OCI-M1 (cell line): Measurements from ENCODE around the gene METTL2A.
"Not testable (repeated sequence)": the region's sequence is repeated elsewhere in the genome, so short reads cannot be mapped to it uniquely, and the experiment has no call there.

Experiments used
- DNase-seq: peaks from one replicate; lab custom pipeline; 2025; lab: John Stamatoyannopoulos, UW

The METTL2A gene, protein sequence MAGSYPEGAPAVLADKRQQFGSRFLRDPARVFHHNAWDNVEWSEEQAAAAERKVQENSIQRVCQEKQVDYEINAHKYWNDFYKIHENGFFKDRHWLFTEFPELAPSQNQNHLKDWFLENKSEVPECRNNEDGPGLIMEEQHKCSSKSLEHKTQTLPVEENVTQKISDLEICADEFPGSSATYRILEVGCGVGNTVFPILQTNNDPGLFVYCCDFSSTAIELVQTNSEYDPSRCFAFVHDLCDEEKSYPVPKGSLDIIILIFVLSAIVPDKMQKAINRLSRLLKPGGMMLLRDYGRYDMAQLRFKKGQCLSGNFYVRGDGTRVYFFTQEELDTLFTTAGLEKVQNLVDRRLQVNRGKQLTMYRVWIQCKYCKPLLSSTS

DNA sequence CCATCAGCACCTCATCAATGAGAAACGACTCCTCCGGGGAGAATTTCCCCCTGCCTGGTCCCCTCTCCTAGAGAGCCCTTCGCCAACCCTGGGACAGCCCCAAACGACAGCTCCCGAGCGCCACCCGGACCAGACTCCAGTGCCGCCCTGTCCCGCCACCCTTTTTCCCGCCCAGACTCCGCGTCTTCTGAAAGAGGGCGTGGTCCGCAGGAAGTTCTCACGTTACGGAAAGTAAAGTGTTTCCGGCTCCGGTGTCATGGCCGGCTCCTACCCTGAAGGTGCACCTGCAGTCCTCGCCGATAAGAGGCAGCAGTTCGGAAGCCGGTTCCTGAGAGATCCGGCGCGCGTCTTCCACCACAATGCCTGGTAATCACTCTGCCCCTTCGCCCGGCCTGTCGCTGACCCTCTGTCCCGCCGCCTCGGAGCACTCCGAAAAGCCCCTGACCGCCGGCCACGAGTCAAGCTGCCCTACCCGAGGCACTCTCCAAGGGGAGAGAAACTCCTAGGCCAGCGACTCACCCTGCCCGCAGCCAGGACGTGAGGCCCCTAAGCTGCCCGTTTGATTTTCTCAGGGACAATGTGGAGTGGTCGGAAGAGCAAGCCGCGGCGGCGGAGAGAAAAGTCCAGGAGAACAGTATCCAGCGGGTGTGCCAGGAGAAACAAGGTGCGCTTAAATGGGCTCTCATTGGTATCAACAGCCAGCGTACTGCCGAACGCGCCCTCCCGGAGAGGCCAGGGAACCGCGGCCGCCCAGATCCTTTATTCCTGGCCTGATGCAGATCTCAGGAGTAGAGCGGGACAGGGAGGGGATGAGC is at the start of gene METTL2A:
METTL2A (plus strand) TSS at position 251 of the 815 bp plus-strand sequence; CDS start at position 257, 6 bp downstream.
- peak; percentile 96 for DNase-seq

DNA sequence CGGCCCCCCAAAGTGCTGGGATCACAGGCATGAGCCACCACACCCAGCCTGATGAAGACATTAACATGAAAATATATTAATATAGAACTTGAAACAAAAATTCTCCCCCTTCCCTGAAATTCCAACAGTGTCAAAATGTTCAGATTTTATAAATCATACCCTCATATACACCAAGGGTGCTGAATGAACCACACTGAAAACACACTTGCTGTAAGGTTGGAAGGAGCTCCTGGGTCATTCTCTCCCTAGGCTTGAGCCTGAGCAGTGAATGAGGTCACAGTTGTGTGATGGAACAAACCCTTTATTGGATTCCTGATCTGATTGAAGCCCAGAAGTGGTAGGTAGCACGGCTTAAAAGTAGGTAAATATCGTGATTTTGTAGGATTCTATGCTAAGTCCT is 43.4 kb upstream of the METTL2A start, which contains the start of gene EFCAB3:
EFCAB3 (plus strand) TSS at position 301 of the 400 bp plus-strand sequence. CDS start 2,427 bp downstream, outside the sequence.
- no peak for DNase-seq

DNA sequence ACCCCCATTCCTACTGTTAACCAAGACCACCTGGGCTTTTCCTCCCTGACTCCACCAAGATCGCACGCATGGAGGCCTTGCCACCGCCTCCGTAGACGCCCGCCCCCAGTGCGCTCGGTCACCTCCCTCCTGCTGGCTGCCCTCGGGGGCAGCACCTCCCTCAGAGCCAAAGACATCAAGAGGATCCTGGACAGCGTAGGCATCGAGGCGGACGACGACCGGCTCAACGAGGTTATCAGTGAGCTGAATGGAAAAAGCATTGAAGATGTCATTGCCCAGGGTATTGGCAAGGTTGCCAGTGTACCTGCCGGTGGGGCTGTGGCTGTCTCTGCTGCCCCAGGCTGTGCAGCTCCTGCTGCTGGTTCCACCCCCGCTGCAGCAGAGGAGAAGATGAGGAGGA is 42.1 kb upstream of the METTL2A start:
- no peak for DNase-seq

DNA sequence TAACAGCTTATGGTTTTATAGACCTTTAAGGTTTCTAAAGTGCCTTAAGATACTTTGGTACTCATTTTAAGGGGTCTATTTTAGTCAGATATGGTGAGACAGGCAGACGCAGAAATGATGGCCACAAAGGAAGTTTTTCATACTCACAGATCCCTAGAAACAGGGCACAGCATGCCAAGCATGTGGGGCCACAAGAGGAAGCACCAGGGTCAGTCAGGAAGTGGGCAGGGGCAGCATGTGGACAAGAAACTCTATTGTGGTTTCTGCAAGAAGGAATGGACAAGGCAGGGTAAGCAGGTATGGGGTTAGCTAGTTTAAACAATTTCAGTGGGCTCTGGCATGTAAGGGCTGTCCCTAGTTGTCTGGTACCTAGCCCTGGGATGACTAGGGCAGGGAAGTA is 34.8 kb upstream of the METTL2A start:
- no peak for DNase-seq

- no peak for DNase-seq
Observed at GRCh38 chr17:62392908-62393307, 30.8 kb upstream of the METTL2A start.

DNA sequence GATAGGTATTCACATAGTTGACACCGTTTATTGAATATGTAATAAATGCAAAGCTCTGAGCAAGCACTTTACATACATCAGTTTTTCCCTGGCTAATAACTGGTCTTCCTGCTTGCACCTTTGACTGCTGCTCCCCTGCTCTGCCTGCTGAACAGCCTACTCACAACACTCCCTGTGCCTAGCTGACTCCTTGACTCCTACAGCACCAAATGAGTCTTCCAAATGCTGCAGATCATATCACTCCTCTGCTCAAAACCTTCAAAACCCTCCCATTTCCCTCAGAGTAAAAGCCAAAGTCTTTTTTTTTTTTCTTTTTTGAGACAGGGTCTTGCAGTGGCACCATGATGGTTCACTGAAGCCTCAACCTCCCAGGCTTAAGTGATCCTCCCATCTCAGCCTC is 24.8 kb upstream of the METTL2A start:
- no peak for DNase-seq

GRCh38 chr17:62405451-62405850 is 18.2 kb upstream of the METTL2A start:
- no peak for DNase-seq

DNA sequence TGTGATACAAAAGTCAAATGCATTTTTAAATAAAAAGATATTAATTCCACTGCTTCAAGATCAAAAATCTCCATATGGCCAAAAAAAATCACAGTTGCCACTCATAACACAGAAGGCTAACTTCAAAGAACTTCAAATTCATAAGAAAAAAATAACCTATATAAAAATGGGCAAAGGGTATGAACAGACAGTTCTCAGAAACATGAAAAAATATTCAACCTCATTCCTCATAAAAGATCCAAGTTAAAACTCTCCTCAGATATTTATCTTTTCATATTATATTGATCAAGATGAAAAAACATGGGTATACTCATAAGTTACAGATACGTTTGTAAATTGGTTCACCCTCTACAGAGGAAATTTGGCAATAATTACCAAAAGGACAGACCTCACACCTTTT is 10.6 kb upstream of the METTL2A start:
- DNase-seq, result not testable (repeated sequence)

- DNase-seq, result not testable (repeated sequence)
Observed at GRCh38 chr17:62426214-62426613, 2.5 kb downstream of the METTL2A start.

DNA sequence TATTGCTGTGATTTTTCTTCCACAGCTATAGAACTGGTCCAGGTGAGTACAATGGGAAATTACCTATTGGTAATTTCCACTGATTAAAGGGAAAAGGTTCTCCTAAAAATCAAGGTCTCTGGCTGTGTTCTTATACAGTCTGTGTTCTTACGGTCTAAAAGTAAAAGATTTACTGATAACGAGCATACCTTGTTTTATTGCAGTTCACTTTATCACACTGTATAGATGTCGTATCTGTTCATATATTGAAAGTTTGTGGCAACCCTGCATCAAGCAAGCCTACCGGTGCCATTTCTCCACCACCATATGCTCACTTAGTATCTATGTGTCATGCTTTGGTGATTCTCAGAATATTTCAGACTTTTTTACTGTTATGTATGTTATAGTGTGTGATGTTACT is 11.6 kb downstream of the METTL2A start:
- DNase-seq, result not testable (repeated sequence)

DNA sequence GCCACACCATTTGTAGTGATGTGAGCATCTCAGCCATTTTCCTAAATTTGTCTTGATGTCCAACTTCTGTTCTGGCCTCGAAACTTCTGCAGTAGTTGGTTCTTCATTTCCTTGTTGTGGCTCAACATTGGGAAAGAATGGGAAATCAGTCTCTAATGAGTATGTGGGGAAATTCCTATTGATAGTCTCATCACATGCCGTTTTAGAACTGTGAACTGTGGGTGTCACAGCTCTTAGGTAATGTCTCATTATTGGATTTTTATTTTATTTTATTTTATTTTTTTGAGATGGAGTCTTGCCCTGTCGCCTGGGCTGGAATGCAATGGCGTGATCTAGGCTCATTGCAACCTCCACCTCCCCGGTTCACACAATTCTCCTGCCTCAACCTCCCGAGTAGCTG is 17.5 kb downstream of the METTL2A start:
- not testable (repeated sequence) for DNase-seq

GRCh38 chr17:62444063-62444462 is 20.4 kb downstream of the METTL2A start:
- DNase-seq, result no peak

GRCh38 chr17:62445791-62446190 is 22.1 kb downstream of the METTL2A start:
- not testable (repeated sequence) for DNase-seq

DNA sequence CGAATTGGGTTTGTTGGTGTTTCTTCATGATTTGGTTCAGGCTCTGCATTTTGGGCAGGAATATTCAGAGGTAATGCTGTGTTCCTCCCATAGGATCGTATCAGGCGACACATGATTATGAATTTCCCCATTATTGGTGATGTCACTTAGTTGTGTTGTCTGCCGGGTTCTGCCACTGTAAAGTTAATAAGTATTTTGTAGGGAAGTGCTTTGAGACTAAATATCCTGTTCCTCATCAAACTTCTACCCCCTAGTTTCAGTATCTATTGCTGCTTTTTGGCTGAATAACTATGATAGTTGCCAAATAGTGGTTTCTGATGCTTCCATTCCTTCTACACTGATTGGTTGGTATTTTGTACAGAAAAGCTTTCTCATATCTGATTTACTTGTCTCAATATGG is 28.5 kb downstream of the METTL2A start:
- DNase-seq, result not testable (repeated sequence)

GRCh38 chr17:62453041-62453440 is 29.3 kb downstream of the METTL2A start:
- not testable (repeated sequence) for DNase-seq

DNA sequence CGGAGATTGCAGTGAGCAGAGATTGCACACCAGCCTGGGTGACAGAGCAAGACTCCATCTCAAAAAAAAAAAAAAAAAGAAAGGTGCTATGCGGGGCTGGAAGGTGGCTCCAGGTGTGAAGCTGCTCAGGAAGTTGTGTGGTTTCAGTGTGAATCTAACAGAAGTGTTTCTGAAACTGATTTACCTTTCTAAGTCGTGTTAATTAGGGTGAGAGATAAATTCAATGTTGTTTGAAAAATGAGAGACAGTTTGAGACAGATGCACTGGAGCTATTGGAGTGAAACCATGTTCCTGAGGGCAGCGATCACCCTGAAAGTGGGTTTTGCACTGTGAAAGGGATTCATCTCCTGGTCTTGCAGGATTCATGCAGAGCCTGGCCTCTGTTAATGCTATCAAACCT is 30.0 kb downstream of the METTL2A start:
- not testable (repeated sequence) for DNase-seq

DNA sequence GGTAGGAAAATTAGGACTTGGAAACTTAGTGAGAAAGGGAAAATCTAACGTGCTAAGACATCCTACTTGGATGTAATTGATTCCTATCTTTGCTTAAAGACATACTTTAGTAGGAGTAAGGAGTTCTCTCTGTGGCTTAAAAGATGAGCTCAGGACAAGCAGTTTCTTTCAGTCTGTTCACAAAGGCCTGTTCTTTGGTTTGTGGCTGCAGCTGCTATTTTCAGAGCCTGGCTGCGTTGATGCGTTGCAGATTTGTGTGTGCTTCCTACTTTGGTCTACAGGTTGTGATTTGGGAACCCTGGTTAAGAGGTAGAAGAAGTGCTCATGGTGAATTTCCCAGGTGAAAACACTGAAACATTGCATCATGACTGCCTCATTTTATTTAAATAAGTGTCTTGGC is 30.4 kb downstream of the METTL2A start:
- DNase-seq, result not testable (repeated sequence)

DNA sequence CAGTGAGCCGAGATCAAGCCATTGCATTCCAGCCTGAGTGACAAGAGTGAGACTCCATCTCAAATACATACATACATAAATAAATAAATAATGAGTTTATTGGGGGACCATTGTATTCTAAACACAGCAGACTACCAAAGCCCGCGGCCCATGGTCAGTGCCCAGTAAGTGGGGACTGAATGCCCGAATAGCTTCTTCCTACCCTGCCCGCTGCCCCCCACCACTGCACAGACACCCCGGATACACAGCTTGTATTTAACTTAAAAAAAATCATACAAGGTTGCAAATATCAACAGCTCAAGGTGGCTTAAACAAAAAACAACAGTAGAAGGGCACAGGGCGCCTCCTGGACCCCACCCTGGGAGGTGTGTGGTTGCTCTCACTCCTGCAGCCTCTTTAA is 32.3 kb downstream of the METTL2A start:
- DNase-seq, result no peak

- DNase-seq, result not testable (repeated sequence)
Observed at GRCh38 chr17:62458483-62458882, 34.8 kb downstream of the METTL2A start.

GRCh38 chr17:62464422-62464821 is 40.7 kb downstream of the METTL2A start:
- not testable (repeated sequence) for DNase-seq

DNA sequence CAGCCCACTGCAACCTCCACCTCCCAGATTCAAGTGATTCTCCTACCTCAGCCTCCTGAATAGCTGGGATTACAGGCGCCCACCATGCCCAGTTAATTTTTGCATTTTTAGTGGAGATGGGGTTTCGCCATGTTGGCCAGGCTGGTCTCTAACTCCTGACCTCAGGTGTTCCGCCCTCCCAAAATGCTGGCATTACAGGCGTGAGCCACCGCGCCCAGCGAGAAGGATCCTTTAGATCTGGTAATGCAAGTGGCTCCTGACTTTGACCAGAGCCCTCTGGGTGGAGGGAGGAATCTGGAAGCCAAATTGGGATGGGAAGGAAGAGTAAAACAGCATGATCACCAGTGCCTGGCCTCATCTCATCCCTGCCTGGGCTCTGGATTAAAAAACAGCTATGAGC is 41.6 kb downstream of the METTL2A start:
- DNase-seq, result not testable (repeated sequence)

DNA sequence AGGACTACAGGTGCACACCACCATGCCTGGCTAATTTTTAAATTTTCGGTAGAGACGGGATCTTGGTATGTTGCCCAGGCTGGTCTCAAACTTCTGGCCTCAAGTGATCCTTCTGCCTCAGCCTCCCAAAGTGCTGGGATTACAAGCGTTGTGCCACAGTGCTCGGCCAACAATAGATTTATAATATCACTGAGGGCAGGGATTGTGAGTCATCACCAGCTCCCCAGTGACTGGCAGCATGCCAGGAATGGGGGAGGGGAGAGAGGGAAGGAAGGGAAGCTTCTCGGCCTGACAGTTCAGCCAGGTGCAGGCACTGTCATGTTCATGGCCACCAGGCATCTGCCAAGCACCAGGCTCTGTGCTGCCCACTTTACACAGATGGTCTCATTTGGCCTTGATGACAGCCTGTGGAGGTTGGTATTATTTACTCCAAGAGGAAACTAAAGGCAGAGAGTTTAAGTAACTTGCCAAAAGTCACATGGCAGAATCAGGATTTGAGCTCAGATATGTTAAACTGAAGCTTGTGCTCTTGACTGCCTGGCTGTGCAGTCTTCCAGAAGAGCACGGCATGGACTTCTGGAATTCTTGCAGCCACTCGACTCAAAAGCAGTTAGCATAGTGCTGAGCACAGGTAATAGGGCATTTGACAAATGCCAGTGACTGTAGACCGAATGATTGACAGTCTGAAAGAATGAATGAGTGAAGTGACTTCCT is 47.1 kb downstream of the METTL2A start:
- peak; percentile 93 for DNase-seq
